Testis (tissue), 3 donors: Measurements from ENCODE around the gene WNT6. TPM values are rescaled to one million over a fixed set of nuclear protein-coding genes. Genes with fewer than 3 reads are reported as not detected.
A peak's percentile ranks its signal among the peaks of the same experiment; 100 is the strongest.
"Not testable (repeated sequence)": the region's sequence is repeated elsewhere in the genome, so short reads cannot be mapped to it uniquely, and the experiment has no call there.

Experiments
- DNase-seq: peaks from one replicate; pipeline ENCODE4 v3.0.0-alpha.2; 2019
- H3K27ac ChIP-seq, 2 donors: fragments of 200-600 bp; sonication (generic); one replicate each; pipeline ENCODE4 v1.5.1; 2019
- H3K27me3 ChIP-seq: fragments of 200-600 bp; sonication (generic); one replicate; pipeline ENCODE4 v1.5.1; 2019
- H3K36me3 ChIP-seq: fragments of 200-600 bp; sonication (generic); one replicate; pipeline ENCODE4 v1.5.1; 2017; ENCODE audit warnings: low read depth; ENCODE audit errors: missing control alignments
- H3K4me1 ChIP-seq: fragments of 200-600 bp; sonication (generic); one replicate; pipeline ENCODE4 v1.5.1; 2019
- H3K4me3 ChIP-seq, 2 donors: fragments of 200-600 bp; sonication (generic); one replicate each; pipeline ENCODE4 v1.5.1; 2017 to 2019
- H3K9me3 ChIP-seq: fragments of 200-600 bp; sonication (generic); one replicate; pipeline ENCODE4 v1.5.1; 2017
- CTCF ChIP-seq, 3 experiments: fragments of 450-650 bp in 2 of 3; fragments of 200-600 bp in 1 of 3; sonication (generic) in 1 of 3; IDR thresholded peaks; one replicate each; pipeline ENCODE4 v1.5.1; 2016 to 2019; ENCODE audit warnings: antibody characterized with exemption in 3 of 3, mild to moderate bottlenecking in 2 of 3, moderate library complexity in 1 of 3
- POLR2A ChIP-seq: fragments of 450-650 bp; IDR thresholded peaks from one replicate; pipeline ENCODE4 v1.6.1; 2017; ENCODE audit warnings: antibody characterized with exemption, mild to moderate bottlenecking, moderate library complexity
- WGBS, 2 donors: methylation state at CpG; one replicate each; pipeline ENCODE4 v1.1.5; 2018; 5-methylcytosine and 5-hydroxymethylcytosine counted together
- intact Hi-C: fragments of 100-400 bp; cut with DNase I; formaldehyde crosslinking; loops from one replicate; pipeline ENCODE4 v1.15.1; 2023; ENCODE audit warnings: low total_unique reads
- polyA plus RNA-seq: library from polyadenylated mRNA; stranded (reverse); fragments of 350-450 nt; fragmentation: Illumina TruSeq; extraction: RNeasy Lipid Tissue Mini Kit (QIAGEN cat#74804); gene quantifications from one replicate; pipeline ENCODE4 v1.2.3, GENCODE V29; 2014; ENCODE audit warnings: low read depth, low replicate concordance; ENCODE audit not compliant: insufficient read depth
- total RNA-seq, 2 donors: library from RNA; depleted of rRNA; stranded (reverse); fragments of >200 nt; gene quantifications; one replicate each; pipeline ENCODE4 v1.2.3, GENCODE V29; 2016

WNT6 gene
- total and polyA plus RNA-seq, 3 donors from 2014 or later: 2.7 to 46.5 (median 5.5) TPM

GRCh38 chr2:218837495-218837894 is 22.1 kb upstream of the WNT6 start:
- Histone ChIP-seq H3K27me3 (no peaks in the 10 kb centered on the region), H3K27ac (no peak overlapping the region), H3K4me3 (no peak overlapping the region), H3K4me1 (peaks cover 2% of the 10 kb centered on the region), H3K9me3 (no peaks in the 10 kb centered on the region), H3K36me3 (no peaks in the 10 kb centered on the region)
- 82% methylated on average over 2 of the region's 2 CpGs for WGBS, 2 donors
- TF ChIP-seq CTCF (IDR thresholded peaks at IDR 0.05): no peak
- TF ChIP-seq POLR2A: no peak
- intact Hi-C loops: no loop called here
- no peak for DNase-seq

GRCh38 chr2:218839430-218839829 is 20.2 kb upstream of the WNT6 start:
- Histone ChIP-seq H3K27ac (no peak overlapping the region), H3K4me3 (no peak overlapping the region), H3K27me3 (no peaks in the 10 kb centered on the region), H3K4me1 (no peaks in the 10 kb centered on the region), H3K36me3 (no peaks in the 10 kb centered on the region), H3K9me3 (no peaks in the 10 kb centered on the region)
- 83% methylated on average over 4 of the region's 4 CpGs for WGBS, 2 donors
- DNase-seq: no peak
- TF ChIP-seq POLR2A (no peak), CTCF (IDR thresholded peaks at IDR 0.05) (no peak)
- intact Hi-C loops: no loop called here

- TF ChIP-seq CTCF (IDR thresholded peaks at IDR 0.05) (no peak), POLR2A (no peak)
- H3K27me3 ChIP-seq: no peaks in the 10 kb centered on the region
- H3K4me3 ChIP-seq: no peak overlapping the region
- 89 to 93% methylated on average over 1 of the region's 1 CpG for WGBS, 2 donors
- H3K27ac ChIP-seq: no peak overlapping the region
- H3K36me3 ChIP-seq: no peaks in the 10 kb centered on the region
- no peak for DNase-seq
- H3K9me3 ChIP-seq: no peaks in the 10 kb centered on the region
- intact Hi-C loops: no loop called here
- H3K4me1 ChIP-seq: no peaks in the 10 kb centered on the region
Observed at GRCh38 chr2:218839888-218840287, 19.7 kb upstream of the WNT6 start.

GRCh38 chr2:218844334-218844733 is 15.3 kb upstream of the WNT6 start:
- H3K27ac ChIP-seq, DNase-seq, H3K9me3 ChIP-seq, H3K27me3 ChIP-seq, H3K36me3 ChIP-seq, H3K4me3 ChIP-seq, H3K4me1 ChIP-seq, intact Hi-C loops: not testable (repeated sequence)
- 75 to 78% methylated on average over 5 of the region's 5 CpGs for WGBS, 2 donors

- WGBS, 2 donors: 22 to 67% methylated on average over 5 to 15 of the region's 18 CpGs
- H3K36me3 ChIP-seq, H3K9me3 ChIP-seq, H3K4me1 ChIP-seq, H3K27ac ChIP-seq, intact Hi-C loops, H3K27me3 ChIP-seq, H3K4me3 ChIP-seq: not testable (repeated sequence)
- DNase-seq: peak; percentile 10
Observed at GRCh38 chr2:218846963-218847362, 12.6 kb upstream of the WNT6 start.

GRCh38 chr2:218849721-218850120 is 9.9 kb upstream of the WNT6 start:
- TF ChIP-seq POLR2A: no peak
- no peak for TF ChIP-seq CTCF (IDR thresholded peaks at IDR 0.05)

More at GRCh38 chr2:218849721-218850120, 9.9 kb upstream of the WNT6 start:
- Histone ChIP-seq H3K27ac (no peak overlapping the region), H3K36me3 (no peaks in the 10 kb centered on the region), H3K4me1 (no peaks in the 10 kb centered on the region), H3K27me3 (no peaks in the 10 kb centered on the region), H3K4me3 (no peak overlapping the region), H3K9me3 (no peaks in the 10 kb centered on the region)
- DNase-seq: no peak
- 87% methylated on average over 7 of the region's 7 CpGs for WGBS, 2 donors
- intact Hi-C loops: no loop called here
